HepG2 (cell line): ENCODE measurements around the gene ACP2. TPM values are rescaled to one million over a fixed set of nuclear protein-coding genes. Genes with fewer than 3 reads are reported as not detected.
A peak's percentile ranks its signal among the peaks of the same experiment; 100 is the strongest.

ENCODE experiments used
- ATAC-seq: fragments of 200-7000 bp; cut with Tn5 transposase; 3 replicates; pipeline ENCODE4 v1.9.1; 2020; ENCODE audit warnings: mild to moderate bottlenecking, moderate library complexity
- BruUV-seq: library from RNA; stranded (reverse); fragments of 400-500 nt; replicated peaks from 2 replicates; lab custom pipeline; 2021; lab: Mats Ljungman, UMichigan
- CTCF ChIA-PET: fragments of 300-600 bp; formaldehyde crosslinking; extraction: SDS; loops from one replicate; lab custom pipeline; 2021; ENCODE audit warnings: low total read pairs, inconsistent platforms, low intra/inter-chr PET ratio; lab: Yijun Ruan, JAX
- POLR2A ChIA-PET: fragments of 350-600 bp; sonication (Branson Sonifier 250); formaldehyde crosslinking; loops from one replicate; lab custom pipeline; 2020; ENCODE audit warnings: antibody characterized with exemption, inconsistent platforms; lab: Yijun Ruan, JAX
- DNase-seq: peaks from one replicate; pipeline ENCODE4 v3.0.0-alpha.2; 2015; ENCODE audit warnings: low spot score
- FAIRE-seq: peaks from 3 replicates; lab custom pipeline; 2011; peaks lifted over from hg19 to GRCh38; lab: Jason Lieb, UNC
- H2AFZ ChIP-seq: one replicate; pipeline ENCODE4 v1.6.1; 2011; ENCODE audit warnings: low read length, inconsistent platforms
- H3K27ac ChIP-seq: fragments of 300-600 bp; 3 replicates; pipeline ENCODE4 v1.8.0; 2011; ENCODE audit warnings: mixed run types, mild to moderate bottlenecking, mixed read lengths, low read length, inconsistent platforms; ENCODE audit not compliant: insufficient read depth; ENCODE audit errors: extremely low read length
- H3K27me3 ChIP-seq, 2 experiments: fragments of 200-600 bp in 1 of 2; 2 replicates in 1 of 2; 3 replicates in 1 of 2; pipeline versions ENCODE4 v1.6.0 to v1.8.0; 2011; ENCODE audit warnings: low read length in 2 of 2, mild to moderate bottlenecking in 2 of 2, moderate library complexity in 2 of 2, inconsistent platforms in 1 of 2; ENCODE audit not compliant: insufficient read depth in 2 of 2, control insufficient read depth in 1 of 2
- H3K36me3 ChIP-seq, 2 experiments: fragments of 200-600 bp in 1 of 2; replicated peaks in 1 of 2; 2 replicates in 1 of 2; 3 replicates in 1 of 2; pipeline versions ENCODE4 v1.5.1 to v1.8.0; 2011; ENCODE audit warnings: low read length in 2 of 2, inconsistent platforms in 1 of 2; ENCODE audit not compliant: insufficient read depth in 2 of 2, control insufficient read depth in 1 of 2
- H3K4me1 ChIP-seq: 2 replicates; pipeline ENCODE4 v1.5.1; 2012; ENCODE audit warnings: low read length, inconsistent platforms; ENCODE audit not compliant: insufficient read depth
- H3K4me2 ChIP-seq: 2 replicates; pipeline ENCODE4 v1.6.0; 2011; ENCODE audit warnings: low read depth, low read length, inconsistent platforms
- H3K4me3 ChIP-seq, 3 experiments: fragments of 200-600 bp in 1 of 3; sonication (generic), shearing (Covaris generic) in 1 of 3; replicated peaks in 1 of 3; 2 replicates each; pipeline ENCODE4 v1.5.1; 2011 to 2016; ENCODE audit warnings: low read length in 3 of 3, inconsistent platforms in 2 of 3, low read depth in 2 of 3, mild to moderate bottlenecking in 2 of 3, control low read depth in 1 of 3, mixed read lengths in 1 of 3; ENCODE audit not compliant: insufficient read depth in 1 of 3
- H3K79me2 ChIP-seq: one replicate; pipeline ENCODE4 v1.6.1; 2011; ENCODE audit warnings: low read length, inconsistent platforms; ENCODE audit not compliant: insufficient read depth
- H3K9ac ChIP-seq: 2 replicates; pipeline ENCODE4 v1.6.0; 2011; ENCODE audit warnings: mild to moderate bottlenecking, low read depth, low read length, inconsistent platforms; ENCODE audit not compliant: insufficient read depth
- H3K9me3 ChIP-seq: 2 replicates; pipeline ENCODE4 v1.5.1; 2012; ENCODE audit warnings: mild to moderate bottlenecking, low read length
- H4K20me1 ChIP-seq: 2 replicates; pipeline ENCODE4 v1.6.0; 2011; ENCODE audit warnings: inconsistent platforms, mild to moderate bottlenecking, low read length, moderate library complexity; ENCODE audit not compliant: insufficient read depth
- AKAP8 ChIP-seq: sonication (generic); formaldehyde crosslinking; IDR thresholded peaks from 2 replicates; pipeline ENCODE4 v1.5.1; 2020; ENCODE audit warnings: mild to moderate bottlenecking, missing genetic modification reagents
- FLYWCH1 ChIP-seq: sonication (generic); formaldehyde crosslinking; IDR thresholded peaks from 2 replicates; pipeline ENCODE4 v1.8.1; 2023; ENCODE audit warnings: mild to moderate bottlenecking, missing genetic modification reagents
- MED1 ChIP-seq: sonication (generic); formaldehyde crosslinking; IDR thresholded peaks from 2 replicates; pipeline ENCODE4 v1.4.0; 2020; ENCODE audit warnings: missing genetic modification reagents
- MEIS2 ChIP-seq: sonication (generic); formaldehyde crosslinking; IDR thresholded peaks from 2 replicates; pipeline ENCODE4 v1.9.0; 2021; ENCODE audit warnings: mild to moderate bottlenecking, missing genetic modification reagents
- NCOR1 ChIP-seq: fragments of 200-600 bp; sonication (generic); IDR thresholded peaks from 2 replicates; pipeline ENCODE4 v1.7.0; 2017; ENCODE audit warnings: antibody characterized with exemption, low read length, borderline replicate concordance
- PAF1 ChIP-seq: IDR thresholded peaks from 2 replicates; pipeline ENCODE4 v1.6.1; 2016; ENCODE audit warnings: missing genetic modification reagents, missing compliant biosample characterization
- POLR2A ChIP-seq, 2 experiments: IDR thresholded peaks; 2 replicates each; pipeline ENCODE4 v1.6.1; 2011; ENCODE audit warnings: low read depth in 2 of 2, low read length in 2 of 2, mild to moderate bottlenecking in 1 of 2, moderate library complexity in 1 of 2; ENCODE audit not compliant: insufficient read depth in 1 of 2
- POLR2G ChIP-seq: fragments of 200-400 bp; formaldehyde crosslinking; IDR thresholded peaks from 2 replicates; pipeline ENCODE4 v1.6.1; 2018; ENCODE audit warnings: mild to moderate bottlenecking, low read depth, low read length, moderate library complexity
- SKI ChIP-seq: fragments of 450-650 bp; IDR thresholded peaks from one replicate; pipeline ENCODE4 v1.6.1; 2018; ENCODE audit warnings: mild to moderate bottlenecking; ENCODE audit not compliant: partially characterized antibody
- SPEN ChIP-seq: sonication (generic); formaldehyde crosslinking; IDR thresholded peaks from 2 replicates; pipeline ENCODE4 v1.5.1; 2020; ENCODE audit warnings: low read depth, mild to moderate bottlenecking, missing genetic modification reagents
- ZFP37 ChIP-seq: sonication (generic); formaldehyde crosslinking; IDR thresholded peaks from 2 replicates; pipeline ENCODE4 v1.4.0; 2020; ENCODE audit warnings: missing genetic modification reagents, borderline replicate concordance
- ZNF615 ChIP-seq: sonication (generic); formaldehyde crosslinking; IDR thresholded peaks from 2 replicates; pipeline ENCODE4 v1.5.0; 2020; ENCODE audit warnings: mild to moderate bottlenecking, missing genetic modification reagents, borderline replicate concordance
- WGBS: methylation state at CpG from one replicate; pipeline ENCODE4 v1.1.6; 2017; ENCODE audit warnings: low lambda C conversion rate; 5-methylcytosine and 5-hydroxymethylcytosine counted together
- in situ Hi-C: cut with HindIII; loops from 2 replicates; pipeline ENCODE4 v1.10.0; 2017; ENCODE audit warnings: low pct_unique_long_range_greater_than_20kb; ENCODE audit not compliant: extremely low pct_ligation_motif_present
- intact Hi-C: fragments of 100-400 bp; cut with micrococcal nuclease; formaldehyde crosslinking; loops from one replicate; pipeline ENCODE4 v1.10.0; 2022; ENCODE audit not compliant: unreplicated experiment
- polyA plus RNA-seq, 8 experiments: library from polyadenylated mRNA; depleted of rRNA in 3 of 8; stranded (reverse) in 7 of 8; unstranded in 1 of 8; fragments of >200 nt; fragmentation: Illumina TruSeq in 4 of 8; extraction: Trizol in 4 of 8; gene quantifications; 2 replicates each; pipeline versions ENCODE4 v1.2.1 to v1.2.3, GENCODE V29; 2011 to 2016; ENCODE audit warnings: low read depth in 4 of 8, missing spikeins in 1 of 8, mixed read lengths in 1 of 8; ENCODE audit not compliant: insufficient read depth in 1 of 8
- total RNA-seq, 5 experiments: library from RNA; depleted of rRNA; stranded (reverse); fragments of >200 nt; fragmentation: Illumina TruSeq; extraction: Trizol; gene quantifications; 2 replicates each; pipeline ENCODE4 v1.2.3, GENCODE V29; 2016; ENCODE audit warnings: low read depth in 1 of 5
- TF ChIP-seq, protein P1 (sequence below): sonication (generic); formaldehyde crosslinking; IDR thresholded peaks from 2 replicates; pipeline ENCODE4 v1.5.0; 2020; ENCODE audit warnings: mild to moderate bottlenecking, missing genetic modification reagents
- TF ChIP-seq, protein P2 (sequence below): sonication (generic); formaldehyde crosslinking; IDR thresholded peaks from 2 replicates; pipeline ENCODE4 v1.4.0; 2020; ENCODE audit warnings: mild to moderate bottlenecking, missing genetic modification reagents
- TF ChIP-seq, protein P3 (sequence below): sonication (generic); formaldehyde crosslinking; IDR thresholded peaks from 2 replicates; pipeline ENCODE4; 2020; ENCODE audit warnings: missing genetic modification reagents, mild to moderate bottlenecking, borderline replicate concordance

ACP2 gene
- total and polyA plus RNA-seq, 2 of the 13 experiments (the other 11 are each of a cell fraction or from before 2014, with no cell fraction given), result 17.7 to 20.2 TPM

DNA sequence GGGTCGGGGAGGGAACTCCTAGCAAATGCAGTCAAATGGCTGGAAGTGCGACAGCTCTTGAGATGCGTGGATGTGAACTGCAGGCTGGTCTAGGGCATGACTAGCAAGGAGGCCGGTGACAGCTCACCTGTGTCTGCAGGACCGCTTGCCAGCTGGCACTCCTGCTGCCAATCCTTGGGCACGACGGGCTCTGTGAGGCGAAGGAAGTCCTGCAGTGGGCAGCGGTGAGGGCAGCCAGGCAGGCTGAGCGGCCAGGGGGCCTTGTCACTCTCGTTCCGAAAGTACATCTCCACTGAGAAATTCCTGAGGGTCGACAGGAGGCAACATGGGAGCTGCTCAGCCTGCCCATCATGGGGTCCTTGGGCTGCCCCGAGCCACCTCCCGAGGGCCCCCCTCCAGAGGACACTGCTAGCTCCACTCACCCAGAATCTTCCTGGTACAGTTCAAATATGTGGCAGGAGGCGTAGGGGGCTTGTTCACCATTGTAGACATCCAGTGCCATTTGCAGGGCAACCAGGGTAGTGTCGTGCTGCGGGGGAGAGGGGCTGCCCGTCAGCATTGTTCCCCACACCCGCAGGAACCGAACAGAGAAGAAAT is 5.9 kb downstream of the ACP2 start (continued):
- TF ChIP-seq, protein P1, sequence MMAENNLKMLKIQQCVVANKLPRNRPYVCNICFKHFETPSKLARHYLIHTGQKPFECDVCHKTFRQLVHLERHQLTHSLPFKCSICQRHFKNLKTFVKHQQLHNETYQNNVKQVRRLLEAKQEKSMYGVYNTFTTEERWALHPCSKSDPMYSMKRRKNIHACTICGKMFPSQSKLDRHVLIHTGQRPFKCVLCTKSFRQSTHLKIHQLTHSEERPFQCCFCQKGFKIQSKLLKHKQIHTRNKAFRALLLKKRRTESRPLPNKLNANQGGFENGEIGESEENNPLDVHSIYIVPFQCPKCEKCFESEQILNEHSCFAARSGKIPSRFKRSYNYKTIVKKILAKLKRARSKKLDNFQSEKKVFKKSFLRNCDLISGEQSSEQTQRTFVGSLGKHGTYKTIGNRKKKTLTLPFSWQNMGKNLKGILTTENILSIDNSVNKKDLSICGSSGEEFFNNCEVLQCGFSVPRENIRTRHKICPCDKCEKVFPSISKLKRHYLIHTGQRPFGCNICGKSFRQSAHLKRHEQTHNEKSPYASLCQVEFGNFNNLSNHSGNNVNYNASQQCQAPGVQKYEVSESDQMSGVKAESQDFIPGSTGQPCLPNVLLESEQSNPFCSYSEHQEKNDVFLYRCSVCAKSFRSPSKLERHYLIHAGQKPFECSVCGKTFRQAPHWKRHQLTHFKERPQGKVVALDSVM (CRISPR knock-in tag), result no peak
- TF ChIP-seq, all 625 proteins: peak for 2

DNA sequence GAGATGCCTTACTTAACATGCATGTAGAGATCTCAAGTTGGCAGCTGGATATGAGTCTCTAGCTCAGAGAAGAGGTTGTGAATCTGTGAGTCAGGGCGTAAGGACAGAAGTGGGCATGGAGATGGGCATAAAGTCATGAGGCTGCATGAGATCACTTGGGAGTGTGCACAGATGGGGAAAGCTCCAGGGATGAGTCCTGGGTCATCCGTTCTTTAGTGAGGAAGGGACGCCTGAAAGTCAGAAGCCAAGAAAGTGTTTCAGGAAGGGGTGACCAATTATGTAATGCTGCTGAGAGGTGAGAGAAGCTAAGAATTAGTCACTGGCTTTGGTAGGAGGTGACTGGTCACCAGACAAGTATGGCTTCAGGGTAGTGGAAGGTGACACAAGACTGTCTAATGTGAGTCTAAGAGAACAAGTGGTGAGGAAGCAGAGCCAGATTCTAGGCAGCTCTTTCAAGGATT is 6.7 kb downstream of the ACP2 start:
- no TSS peak for BruUV-seq
- DNase-seq (no peak), ATAC-seq (no peak), FAIRE-seq (no peak)
- Histone ChIP-seq H3K9ac (no peak overlapping the region), H3K4me1 (peaks cover 27% of the 10 kb centered on the region), H3K9me3 (no peaks in the 10 kb centered on the region), H2AFZ (no peak overlapping the region), H3K27me3 (no peaks in the 10 kb centered on the region), H4K20me1 (no peaks in the 10 kb centered on the region), H3K4me2 (no peak overlapping the region), H3K27ac (no peak overlapping the region), H3K4me3 (no peak overlapping the region), H3K79me2 (no peaks in the 10 kb centered on the region), H3K36me3 (peaks cover 24 to 46% of the 10 kb centered on the region in 2 experiments; a peak in 4 of 5 replicates)
- ChIA-PET POLR2A (interaction anchor here (1.0 to 2.8 kb wide), 7 partner anchors 16 to 64 kb away, joined by 3 to 8 read pairs (median 3); partner anchors contain the start of genes DDB2 and NR1H3), CTCF (interaction anchor here (0.7 kb wide), 1 partner anchor 18 kb away, joined by 3 read pairs; no protein-coding TSS in a partner anchor)
- in situ Hi-C loops (no loop called here), intact Hi-C loops (no loop called here)
- 97% methylated on average over 3 of the region's 3 CpGs for WGBS
- TF ChIP-seq PAF1 (CRISPR knock-in tag), result 0 out of 2 replicates have a peak, but pooled peaks have one; percentile 33
- TF ChIP-seq MEIS2, result no peak
- TF ChIP-seq FLYWCH1 (CRISPR knock-in tag), result no peak
- TF ChIP-seq NCOR1, result no peak
- TF ChIP-seq, protein P2, sequence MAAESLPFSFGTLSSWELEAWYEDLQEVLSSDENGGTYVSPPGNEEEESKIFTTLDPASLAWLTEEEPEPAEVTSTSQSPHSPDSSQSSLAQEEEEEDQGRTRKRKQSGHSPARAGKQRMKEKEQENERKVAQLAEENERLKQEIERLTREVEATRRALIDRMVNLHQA (CRISPR knock-in tag), result no peak
- TF ChIP-seq ZNF615, result no peak
- TF ChIP-seq ZFP37 (CRISPR knock-in tag), result no peak
- 0 out of 4 replicates have a peak, but pooled peaks have one; percentile 15 to 32 for TF ChIP-seq POLR2A (IDR thresholded peaks at IDR 0.05; ENCODE audit: insufficient read depth in 1 of 2, low read depth in 2 of 2, low read length in 2 of 2)
- TF ChIP-seq POLR2G, result 0 out of 2 replicates have a peak, but pooled peaks have one; percentile 37
- no peak for TF ChIP-seq MED1
- no peak for TF ChIP-seq SKI
- TF ChIP-seq, protein P3, sequence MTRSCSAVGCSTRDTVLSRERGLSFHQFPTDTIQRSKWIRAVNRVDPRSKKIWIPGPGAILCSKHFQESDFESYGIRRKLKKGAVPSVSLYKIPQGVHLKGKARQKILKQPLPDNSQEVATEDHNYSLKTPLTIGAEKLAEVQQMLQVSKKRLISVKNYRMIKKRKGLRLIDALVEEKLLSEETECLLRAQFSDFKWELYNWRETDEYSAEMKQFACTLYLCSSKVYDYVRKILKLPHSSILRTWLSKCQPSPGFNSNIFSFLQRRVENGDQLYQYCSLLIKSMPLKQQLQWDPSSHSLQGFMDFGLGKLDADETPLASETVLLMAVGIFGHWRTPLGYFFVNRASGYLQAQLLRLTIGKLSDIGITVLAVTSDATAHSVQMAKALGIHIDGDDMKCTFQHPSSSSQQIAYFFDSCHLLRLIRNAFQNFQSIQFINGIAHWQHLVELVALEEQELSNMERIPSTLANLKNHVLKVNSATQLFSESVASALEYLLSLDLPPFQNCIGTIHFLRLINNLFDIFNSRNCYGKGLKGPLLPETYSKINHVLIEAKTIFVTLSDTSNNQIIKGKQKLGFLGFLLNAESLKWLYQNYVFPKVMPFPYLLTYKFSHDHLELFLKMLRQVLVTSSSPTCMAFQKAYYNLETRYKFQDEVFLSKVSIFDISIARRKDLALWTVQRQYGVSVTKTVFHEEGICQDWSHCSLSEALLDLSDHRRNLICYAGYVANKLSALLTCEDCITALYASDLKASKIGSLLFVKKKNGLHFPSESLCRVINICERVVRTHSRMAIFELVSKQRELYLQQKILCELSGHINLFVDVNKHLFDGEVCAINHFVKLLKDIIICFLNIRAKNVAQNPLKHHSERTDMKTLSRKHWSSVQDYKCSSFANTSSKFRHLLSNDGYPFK, result no peak
- TF ChIP-seq AKAP8 (CRISPR knock-in tag), result 0 out of 2 replicates have a peak, but pooled peaks have one; percentile 30
- TF ChIP-seq SPEN (CRISPR knock-in tag), result peak; percentile 31; the same call in 1 of the 2 replicates
